ENCODE measurements around the gene TLR10.
A peak's percentile ranks its signal among the peaks of the same experiment; 100 is the strongest.

DNA sequence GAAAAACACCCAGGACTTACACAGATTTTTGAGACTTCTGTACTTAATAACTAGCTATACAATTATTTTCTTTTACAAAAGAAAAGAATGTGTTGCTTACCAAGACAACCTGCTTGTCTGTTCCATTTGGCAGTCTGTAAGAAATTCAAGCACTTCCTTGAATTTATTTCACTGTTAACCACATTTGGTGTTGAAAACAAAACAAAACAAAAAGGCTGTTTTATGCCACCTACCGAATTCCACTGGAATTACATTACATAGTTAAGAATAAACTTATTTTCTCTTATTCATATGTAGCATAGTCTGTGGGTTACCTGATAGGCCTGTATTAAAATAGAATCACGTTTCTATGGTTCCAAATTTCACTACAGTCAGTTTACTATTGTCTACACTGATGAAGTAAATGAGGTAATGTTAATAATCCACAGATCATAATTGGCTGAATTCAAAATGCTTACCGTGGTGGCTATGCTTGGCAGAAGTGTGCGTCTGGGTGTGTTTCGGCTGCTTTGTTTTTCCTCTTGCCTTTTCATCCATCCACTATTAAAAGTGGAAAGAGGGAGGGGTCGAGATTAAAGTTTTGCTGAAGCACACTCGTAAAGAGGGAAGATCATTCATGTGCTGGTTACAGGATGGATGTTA lies 22.0 kb upstream of the TLR10 start, which contains the start of gene TLR1:
- TF ChIP-seq CTCF (IDR thresholded peaks at IDR 0.05 in 4 of 5, conservative IDR thresholded peaks at IDR 0.05 in 1 of 5): peak in 3 of 5 experiments; percentile 30 to 51 (median 31)
- no peak for TF ChIP-seq POLR2A (IDR thresholded peaks at IDR 0.05)
